NCI-H1417 (cell line): ENCODE data around the gene UBQLN4.
"Not testable (repeated sequence)": the region's sequence is repeated elsewhere in the genome, so short reads cannot be mapped to it uniquely, and the experiment has no call there.

Experiments used
- DNase-seq, 3 experiments: peaks; one replicate each; lab custom pipeline; 2025; lab: John Stamatoyannopoulos, UW

The UBQLN4 gene

DNA sequence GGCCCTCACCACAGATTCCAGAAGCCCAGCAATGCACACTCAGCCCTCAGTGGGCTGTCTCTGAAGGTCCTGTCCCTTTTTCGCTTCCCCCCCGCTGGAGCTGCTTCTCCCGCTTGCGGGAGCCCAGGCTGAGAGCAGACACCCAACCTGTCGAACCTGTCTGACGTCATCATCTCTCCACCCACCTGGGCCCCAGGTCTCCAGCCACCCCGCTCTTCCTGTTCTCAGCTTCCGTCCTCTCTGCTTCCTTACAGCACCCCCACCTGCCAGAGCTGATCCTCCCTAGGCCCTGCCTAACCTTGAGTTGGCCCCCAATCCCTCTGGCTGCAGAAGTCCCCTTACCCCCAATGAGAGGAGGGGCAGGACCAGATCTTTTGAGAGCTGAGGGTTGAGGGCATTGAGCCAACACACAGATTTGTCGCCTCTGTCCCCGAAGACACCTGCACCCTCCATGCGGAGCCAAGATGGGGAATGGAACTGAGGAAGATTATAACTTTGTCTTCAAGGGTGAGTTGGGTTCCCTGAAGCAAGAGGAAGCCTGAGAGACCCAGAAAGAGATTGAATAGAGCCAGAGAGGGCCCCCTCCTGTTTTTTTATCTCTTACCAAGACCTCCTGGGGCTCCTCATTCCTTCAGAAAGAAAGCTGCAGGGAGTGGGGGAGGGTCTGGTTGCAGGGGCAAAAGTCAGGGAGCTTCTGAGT, 7.5 kb upstream of the UBQLN4 start, which contains the start of gene RAB25:
RAB25 (plus strand) TSS at position 224 of the 700 bp plus-strand sequence; CDS start at position 465, 241 bp downstream.
- peak in 2 of 3 experiments; percentile 13 to 15 for DNase-seq

DNA sequence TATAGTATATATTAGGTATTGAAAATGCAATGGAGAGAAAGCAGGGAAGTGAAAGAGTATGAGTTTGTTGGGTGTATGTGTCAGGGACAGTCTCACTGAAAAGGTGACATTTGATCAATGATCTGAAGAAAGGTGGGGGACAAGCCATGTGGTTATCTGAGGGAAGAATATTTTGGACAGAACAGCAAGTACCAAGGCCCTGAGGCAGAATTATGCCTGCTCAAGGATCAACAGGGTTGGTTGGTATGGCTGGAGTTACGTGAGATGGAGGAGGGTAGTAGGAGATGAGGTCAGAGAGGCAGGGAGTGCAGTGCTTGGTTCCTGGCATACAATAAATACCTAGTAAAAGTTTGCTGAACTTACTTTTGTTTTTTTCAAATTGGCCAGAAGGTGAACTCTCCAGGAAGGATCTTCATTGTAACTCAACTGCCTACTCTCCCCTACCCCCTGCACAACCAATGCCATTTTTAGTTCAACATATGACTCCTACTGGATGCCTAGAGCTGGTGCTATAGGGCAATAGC, 2.8 kb upstream of the UBQLN4 start:
- DNase-seq: no peak

DNA sequence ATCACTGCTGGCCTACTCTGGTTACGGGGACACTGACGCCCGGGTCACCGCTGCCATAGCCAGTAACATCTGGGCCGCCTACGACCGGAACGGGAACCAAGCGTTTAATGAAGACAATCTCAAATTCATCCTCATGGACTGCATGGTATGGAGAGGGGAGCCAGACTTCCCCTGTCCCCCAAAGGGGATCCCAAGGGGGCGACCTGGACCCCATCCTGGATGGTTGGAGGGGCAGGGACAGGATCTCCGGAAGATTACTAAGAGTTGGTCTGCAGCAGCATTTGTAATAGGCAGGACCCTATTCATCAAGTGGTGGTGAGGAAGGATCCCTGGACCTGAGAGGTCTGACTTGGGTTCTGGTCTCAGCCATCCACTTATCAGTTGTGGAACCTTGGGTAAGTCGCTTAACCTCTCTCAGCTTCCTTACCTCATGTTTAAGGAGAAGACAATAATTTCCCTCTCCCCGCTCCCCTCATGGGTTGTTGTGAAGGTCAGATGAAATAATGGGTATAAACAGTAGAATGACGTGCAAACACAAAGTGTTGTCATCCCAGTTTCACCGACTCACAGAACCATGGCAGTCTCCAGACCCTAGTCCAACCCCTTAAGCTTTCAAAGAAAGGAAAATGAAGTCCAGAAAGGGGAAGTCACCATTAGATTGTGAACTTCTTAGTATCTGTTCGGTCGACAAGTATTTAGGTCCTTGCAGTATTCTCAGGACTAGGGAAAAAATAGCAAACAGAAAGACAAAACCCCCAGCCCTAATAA, 1.9 kb upstream of the UBQLN4 start:
- DNase-seq: no peak

DNA sequence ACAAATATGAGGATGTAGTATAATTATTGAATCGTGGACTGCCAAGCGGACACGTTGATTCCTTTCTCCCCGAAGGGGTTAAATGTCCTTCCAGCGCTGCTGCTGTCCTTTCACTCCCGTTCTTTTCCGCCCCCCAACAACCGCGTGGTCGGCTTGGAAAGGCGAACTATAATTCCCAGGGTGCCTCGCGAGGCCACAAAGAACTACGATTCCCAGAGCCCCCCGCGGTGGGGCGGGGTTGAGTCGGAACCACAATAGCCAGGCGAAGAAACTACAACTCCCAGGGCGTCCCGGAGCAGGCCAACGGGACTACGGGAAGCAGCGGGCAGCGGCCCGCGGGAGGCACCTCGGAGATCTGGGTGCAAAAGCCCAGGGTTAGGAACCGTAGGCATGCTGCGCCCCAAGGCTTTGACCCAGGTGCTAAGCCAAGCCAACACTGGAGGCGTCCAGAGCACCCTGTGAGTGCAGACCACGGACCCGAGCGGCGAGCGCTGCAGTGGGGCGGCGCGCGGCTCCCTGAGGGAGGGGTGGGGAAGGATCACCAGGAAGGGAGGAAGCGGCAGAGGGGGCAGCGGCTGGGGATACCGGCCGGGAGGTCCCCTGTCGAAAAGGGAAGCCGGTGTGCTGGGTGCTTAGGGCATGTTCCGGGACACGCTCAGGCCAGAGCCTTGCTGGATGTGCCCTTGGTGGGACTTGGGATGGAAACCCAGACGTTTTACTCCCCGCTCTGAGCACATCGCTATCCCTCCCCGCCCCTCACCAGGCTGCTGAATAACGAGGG, 1.1 kb upstream of the UBQLN4 start, which contains the start of gene LAMTOR2:
LAMTOR2 (plus strand) TSS at position 283 of the 781 bp plus-strand sequence; CDS start at position 391, 108 bp downstream.
- DNase-seq: peak; percentile 98 to 100 (median 99)

DNA sequence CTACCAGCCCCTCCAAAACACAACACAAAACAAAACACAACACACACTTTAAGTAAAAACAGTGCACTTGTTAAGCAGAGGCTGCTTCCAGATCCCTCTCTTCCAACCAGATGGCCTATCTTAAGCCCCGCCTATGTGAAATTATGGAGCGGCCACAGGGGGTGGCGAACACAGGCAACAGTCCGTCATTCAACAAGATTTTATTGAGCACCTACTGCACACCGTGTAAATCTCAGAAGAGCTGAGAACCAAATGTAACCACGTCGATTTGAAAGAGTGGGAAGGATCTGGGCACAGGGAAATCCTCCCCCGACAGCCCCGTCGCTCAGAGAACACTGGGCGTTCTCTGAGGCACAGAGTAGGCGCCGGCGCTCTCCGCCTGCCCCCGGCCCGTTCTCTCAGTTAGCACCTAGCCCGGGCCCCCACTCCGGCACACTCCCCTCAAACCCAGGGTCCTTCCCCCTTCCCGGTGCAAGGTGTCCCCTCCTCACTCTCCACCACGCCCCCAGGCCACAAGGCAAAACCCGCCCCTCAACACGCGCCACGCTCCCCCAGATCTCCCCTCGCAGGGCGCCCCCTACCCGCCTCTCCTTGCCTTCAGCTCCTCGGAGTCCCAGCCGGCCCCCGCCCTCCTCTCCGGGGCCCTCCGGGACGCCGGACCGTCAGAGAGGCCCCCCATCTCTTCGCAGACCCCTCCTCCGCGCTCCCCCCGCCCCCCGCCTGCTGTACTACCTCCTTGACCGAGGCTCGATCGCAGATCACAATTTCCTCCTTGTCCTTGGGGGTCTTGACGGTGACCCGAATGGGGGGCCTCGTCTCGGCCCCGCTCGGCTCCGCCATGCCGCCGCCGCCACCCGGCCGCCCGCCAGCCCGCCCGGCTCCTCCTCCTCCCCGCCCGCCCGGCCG, 483 bp downstream of the UBQLN4 start:
- peak; percentile 59 to 70 (median 68) for DNase-seq

DNA sequence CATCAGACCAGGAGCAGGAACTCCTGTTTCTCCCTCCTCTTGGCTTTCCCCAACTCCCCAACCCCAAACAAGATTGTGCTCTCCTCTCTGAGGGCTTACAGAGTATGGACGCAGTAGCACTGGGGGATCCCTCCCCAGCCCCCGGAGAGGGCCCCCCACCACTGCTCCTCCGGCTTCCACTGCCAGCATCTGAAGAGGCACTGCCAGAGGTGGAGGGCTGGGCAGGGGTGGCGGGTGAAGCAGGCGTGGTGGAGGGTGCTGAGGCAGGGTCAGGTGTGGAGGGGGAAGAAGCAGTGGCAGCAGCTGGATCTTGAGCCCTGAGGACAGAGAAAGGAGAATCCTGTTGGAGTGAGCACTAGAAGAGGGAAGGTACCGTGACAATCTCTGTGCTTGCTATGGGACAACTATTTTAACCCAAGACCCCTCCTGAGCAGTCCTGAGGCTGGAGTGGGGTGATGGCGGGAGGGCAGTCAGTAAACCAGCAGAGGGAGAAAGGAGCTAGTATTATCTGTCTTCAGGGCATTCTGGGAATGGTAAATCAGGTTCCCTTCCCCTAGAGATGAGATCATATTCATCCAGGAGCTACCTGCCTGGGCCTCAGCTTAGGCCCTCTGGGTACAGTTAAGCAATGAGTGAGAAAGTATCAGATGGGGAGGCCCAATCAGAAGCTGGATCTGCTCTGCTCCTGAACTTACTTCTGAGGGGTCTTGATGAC, 2.4 kb downstream of the UBQLN4 start:
- DNase-seq: no peak

DNA sequence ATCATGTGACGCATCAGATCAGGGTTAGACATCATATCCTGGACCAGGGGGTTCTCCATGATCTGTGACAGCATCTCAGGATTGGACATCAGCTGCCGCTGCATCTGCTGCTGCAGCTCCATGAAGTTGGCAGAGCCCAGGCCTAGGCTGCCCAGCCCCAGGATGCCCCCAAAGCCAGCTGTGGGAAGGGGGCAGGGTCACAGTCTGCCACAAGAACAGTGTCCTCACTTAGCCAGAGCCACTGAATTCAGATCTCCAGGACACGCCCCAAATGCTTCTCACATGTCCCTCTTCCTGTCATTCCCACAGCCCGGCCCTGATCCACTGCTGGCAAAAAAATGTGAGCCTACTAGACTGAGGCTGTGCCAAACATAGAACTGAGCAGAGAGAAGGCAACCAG, 3.2 kb downstream of the UBQLN4 start:
- no peak for DNase-seq

DNA sequence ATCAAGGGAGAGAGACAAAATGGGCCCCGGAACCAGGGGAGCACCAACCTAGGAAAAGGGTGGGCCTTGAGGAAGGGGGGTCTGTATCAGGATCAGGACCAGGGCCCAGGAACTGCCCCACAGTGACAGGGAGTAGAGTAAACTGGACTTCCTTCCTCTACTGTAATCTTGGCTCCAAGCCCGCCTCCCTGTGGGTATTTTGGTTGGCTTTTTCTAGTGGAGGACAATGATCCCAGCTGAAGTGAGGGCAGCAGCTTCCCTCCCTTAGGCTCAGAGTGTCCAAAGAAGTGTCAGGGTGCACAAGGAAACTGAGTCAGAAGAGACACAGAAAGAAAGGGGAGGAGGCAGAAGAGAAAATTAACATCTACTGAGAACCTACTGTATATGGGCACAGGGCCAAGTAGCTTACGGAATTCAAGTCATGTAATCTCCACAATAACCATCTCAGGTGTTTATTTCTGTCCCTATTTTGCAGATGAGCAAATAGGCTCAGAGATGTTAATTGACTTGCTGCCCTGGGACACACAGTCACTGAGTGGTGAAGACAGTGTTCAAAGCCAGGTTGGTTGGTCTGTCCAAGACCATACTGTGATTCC, 4.8 kb downstream of the UBQLN4 start:
- no peak for DNase-seq

DNA sequence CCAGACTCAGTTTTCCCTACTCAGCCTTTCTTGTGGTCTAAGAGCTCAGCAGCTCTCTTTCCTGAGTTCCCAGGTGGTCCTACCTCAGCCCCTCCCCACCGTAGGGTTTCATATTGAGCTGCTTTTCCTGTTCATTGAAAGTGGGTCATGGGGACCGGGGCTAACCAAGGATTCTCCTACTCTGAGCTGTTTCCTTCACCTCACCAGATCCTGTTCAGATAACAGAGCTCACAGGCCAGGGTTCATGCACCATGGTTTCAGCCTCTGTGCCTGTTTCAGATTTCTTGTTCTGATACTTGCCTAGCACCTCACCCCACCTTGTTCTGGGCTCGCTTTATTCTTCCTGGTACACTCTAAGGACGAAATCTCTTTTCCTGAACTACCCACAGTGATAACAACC, 8.5 kb downstream of the UBQLN4 start:
- no peak for DNase-seq

DNA sequence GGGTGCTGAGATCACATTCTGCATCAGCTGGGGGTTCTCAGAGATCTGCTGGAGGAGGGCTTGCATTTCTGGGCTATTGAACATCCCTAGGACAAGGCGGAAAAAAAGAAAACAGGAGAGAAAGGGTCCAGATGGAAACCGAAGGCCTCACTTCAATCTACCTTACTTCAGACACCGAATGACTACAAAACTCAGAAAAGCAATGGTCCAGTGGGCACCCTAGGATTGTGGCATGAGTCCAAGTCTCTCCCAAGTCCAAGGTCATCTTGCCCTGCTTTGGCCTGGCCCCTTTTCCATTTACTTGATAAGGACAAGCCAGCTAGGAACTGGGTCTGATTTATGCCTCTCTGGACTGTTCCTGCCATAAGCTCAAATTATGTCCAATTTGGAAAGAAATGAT, 10.8 kb downstream of the UBQLN4 start:
- DNase-seq: no peak

DNA sequence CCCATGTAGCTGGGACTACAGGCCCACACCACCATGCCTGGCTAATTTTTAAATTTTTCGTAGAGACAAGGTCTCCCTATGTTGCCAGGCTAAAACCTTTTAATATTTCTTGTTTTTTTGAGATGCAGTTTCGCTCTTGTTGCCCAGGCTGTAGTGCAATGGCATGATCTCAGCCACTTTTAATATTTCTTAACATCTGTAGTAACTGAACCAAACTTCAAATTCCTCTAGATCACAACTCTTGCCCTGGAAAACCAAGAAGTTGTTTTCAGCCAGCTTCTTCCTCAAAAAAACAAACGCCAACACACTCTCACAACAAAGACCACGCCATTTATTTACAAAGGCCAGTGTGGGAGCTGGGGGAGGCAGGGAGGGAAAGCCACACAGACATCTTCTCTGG, 18.6 kb downstream of the UBQLN4 start:
- not testable (repeated sequence) for DNase-seq

DNA sequence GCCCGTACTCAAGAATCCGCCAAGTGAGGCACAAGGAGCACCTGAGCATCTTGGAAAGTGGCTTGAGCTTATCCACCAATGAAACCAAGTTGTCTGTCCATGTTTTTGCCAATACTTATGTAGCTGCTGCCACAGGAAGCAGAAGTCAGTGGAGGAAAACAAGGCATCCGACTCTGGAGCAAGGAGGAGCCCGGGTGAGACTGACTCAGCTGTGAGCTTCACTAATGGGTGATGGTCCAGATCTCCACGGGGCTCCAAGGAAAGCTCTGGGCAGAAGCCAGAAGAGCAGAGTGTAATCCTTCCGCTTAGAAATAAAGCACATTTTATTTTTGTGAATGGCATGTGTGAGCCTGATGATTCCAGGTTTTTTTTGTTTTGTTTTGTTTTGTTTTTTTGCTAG, 20.6 kb downstream of the UBQLN4 start:
- DNase-seq: no peak

DNA sequence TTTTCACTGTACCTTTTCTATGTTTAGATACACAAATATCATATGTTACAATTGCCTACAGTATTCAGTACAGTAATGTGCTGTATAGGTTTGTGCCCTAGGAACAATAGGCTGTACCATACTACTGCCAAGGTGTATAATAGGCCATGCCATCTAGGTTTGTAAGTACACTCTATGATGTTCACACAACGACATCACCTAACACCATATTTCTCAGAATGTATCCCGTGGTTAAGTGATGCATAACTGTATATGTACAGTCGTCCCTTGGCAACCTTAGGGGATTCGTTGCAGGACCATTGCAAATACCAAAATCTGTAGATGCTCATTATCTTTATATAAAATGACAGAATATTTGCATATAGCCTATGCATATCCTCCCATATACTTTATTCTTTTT, 27.0 kb downstream of the UBQLN4 start:
- no peak for DNase-seq

DNA sequence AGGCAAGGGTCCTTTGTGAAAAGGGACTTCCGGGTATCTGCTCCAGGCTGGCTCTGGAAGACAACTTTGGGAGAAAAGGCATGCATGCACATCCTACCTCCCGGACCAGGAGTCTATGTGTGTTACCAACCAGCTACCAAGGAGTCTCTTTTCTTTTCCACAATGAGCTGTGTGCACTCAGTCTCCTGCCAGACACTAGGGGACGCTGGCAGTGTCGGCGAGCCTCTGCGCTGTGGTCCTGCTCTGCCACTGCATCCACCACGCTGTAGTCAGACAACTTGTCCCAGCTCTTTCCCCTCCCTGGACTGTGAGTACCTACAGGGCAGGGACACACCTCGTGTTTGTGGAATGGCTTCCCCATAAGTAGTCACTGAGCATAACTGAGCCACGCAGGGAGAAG, 27.7 kb downstream of the UBQLN4 start:
- DNase-seq: no peak

DNA sequence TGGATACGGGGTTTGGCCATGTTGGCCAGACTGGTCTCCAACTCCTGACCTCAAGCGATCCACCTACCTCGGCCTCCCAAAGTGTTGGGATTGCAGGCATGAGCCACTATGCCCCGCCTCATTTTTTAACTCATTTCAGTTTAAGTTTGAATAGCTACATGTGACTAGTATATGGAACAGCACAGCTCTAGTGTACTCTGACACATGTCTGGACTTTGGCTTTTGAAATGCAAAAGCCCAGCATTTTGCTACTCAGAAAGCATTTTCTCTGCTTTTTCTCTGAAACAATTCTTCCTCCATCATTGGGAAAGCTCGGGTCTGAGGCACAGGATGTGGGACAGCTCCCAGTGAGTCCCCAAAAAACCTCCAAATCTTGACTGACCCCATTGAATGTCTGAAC, 28.8 kb downstream of the UBQLN4 start:
- no peak for DNase-seq

DNA sequence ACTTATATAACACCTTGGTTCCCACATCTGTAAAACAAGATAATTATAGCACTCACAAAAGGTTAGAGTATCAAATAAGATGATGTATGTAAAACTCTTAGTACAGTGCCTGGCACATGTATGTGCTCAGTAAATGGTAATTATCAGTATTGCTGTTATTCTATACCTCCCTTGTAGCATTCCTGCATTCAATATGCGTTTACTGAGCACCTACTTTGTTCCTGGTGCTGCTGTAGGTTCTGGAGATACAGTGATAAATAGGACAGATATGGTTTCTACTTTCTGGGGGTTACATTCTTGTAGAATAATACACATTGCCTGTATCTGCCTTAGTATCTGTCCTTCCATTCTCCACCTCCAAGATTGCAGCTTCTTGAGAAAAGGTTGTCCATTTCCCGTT, 31.6 kb downstream of the UBQLN4 start:
- DNase-seq: no peak

DNA sequence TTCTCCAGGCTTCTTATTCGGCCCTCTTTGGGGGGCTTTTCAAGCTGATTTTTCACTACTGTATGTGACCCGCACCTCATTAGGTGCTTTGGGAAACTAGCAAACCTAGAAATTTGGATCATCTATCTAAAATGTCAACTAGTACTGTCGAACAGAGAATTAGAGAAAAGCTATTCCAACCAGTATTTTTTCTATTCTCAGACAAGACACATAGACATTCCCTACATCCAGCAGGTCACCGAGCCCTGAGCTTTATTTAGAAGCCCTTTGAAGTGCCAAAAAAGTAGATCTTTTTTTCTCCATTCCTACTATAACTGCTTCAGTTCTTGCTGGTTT, 32.5 kb downstream of the UBQLN4 start:
- DNase-seq: no peak

DNA sequence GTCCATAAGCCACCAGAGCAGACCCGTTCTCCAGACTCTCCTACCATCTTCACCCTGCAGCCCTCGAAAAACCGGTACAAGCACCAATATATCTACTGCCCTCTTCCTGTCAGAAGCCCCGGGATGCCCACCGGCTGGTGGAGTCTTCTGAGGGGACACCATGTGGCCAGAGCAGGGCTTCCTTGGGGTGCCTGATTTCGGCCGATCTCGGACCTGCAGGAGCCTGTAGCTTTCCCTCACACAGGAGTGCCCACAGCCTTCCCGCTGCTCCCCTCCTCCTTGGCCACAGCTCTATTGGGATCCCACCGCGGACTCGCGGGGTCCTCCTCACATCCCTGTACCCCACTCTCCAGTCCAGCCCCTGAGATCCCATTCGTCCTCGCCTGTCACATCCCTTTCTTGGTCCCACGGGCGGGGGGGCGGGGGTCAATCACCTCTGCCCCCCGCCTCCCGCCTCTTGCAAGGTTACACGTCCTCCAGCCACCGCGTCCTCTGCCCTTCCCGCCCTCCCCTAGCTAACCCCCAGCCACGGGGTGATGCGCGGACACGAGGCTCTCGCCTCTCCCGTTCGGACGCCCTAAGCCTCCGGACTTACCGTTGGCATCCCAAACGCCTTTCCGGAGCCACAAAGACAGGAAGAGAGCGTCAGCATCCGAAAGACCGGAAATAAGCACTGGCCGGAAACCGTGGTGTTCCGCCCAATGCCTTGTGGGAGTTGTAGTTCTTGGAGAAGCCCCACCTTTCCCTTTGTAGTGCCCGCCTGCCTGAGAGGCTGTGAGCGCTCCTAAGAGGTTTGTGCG, 33.1 kb downstream of the UBQLN4 start, which contains the start of gene SSR2:
SSR2 (minus strand) TSS at position 659 of the 800 bp plus-strand sequence. CDS start 784 bp downstream, outside the sequence.
- peak; percentile 85 to 97 (median 96) for DNase-seq

DNA sequence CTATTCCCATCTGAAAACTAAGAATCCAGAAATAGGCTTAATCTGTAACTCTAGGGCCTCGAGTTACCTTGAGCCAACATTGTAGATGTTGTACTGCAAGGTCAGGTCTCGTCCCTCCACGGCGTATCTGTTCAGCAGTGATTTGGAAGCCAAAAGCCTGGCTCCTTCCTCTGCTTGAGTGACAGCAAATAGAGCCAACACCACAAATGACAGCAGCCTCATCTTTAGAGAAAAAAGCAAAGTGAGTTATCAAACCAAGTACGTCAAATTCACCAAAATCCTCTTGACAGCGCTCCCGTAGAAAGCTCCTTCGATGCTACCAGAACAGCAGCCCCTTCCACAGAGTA, 33.7 kb downstream of the UBQLN4 start:
- DNase-seq: no peak
